SU-DHL-6 (cell line): ENCODE measurements around the gene ENOX1.

Source experiments
- H2AFZ ChIP-seq: fragments of 200-600 bp; sonication (generic); 2 replicates; pipeline ENCODE4 v1.6.1; 2014; ENCODE audit warnings: low read depth, mild to moderate bottlenecking, moderate library complexity, mixed read lengths, antibody characterized with exemption, low read length; ENCODE audit not compliant: severe bottlenecking
- H3F3A ChIP-seq: fragments of 200-600 bp; shearing (Covaris generic); 2 replicates; pipeline ENCODE4 v1.6.0; 2016; ENCODE audit warnings: antibody characterized with exemption, mild to moderate bottlenecking; ENCODE audit not compliant: insufficient read depth
- H3K27ac ChIP-seq: fragments of 200-600 bp; sonication (generic); 2 replicates; pipeline ENCODE4 v1.5.1; 2016; ENCODE audit warnings: low read depth, mild to moderate bottlenecking, low read length, moderate library complexity, mixed read lengths
- H3K27me3 ChIP-seq: fragments of 200-600 bp; sonication (generic), shearing (Covaris generic); 2 replicates; pipeline ENCODE4 v1.6.0; 2014; ENCODE audit warnings: mild to moderate bottlenecking, low read length
- H3K36me3 ChIP-seq: fragments of 200-600 bp; sonication (generic); 2 replicates; pipeline ENCODE4 v1.6.1; 2014; ENCODE audit warnings: mild to moderate bottlenecking, low read length, mixed read lengths
- H3K4me2 ChIP-seq: fragments of 300-600, 200-600 bp; shearing (Covaris generic), sonication (generic); 2 replicates; pipeline ENCODE4 v1.6.0; 2014; ENCODE audit warnings: low read length, low read depth, mild to moderate bottlenecking; ENCODE audit not compliant: poor library complexity, severe bottlenecking
- H3K4me3 ChIP-seq: fragments of 200-600 bp; sonication (generic); 2 replicates; pipeline ENCODE4 v1.5.1; 2014; ENCODE audit warnings: antibody characterized with exemption, low read length, mild to moderate bottlenecking, mixed read lengths; ENCODE audit not compliant: insufficient read depth, poor library complexity, severe bottlenecking
- H3K79me2 ChIP-seq: fragments of 200-600 bp; sonication (generic); 2 replicates; pipeline ENCODE4 v1.6.1; 2014; ENCODE audit warnings: mild to moderate bottlenecking, low read length, moderate library complexity; ENCODE audit not compliant: insufficient read depth
- H3K9ac ChIP-seq: fragments of 200-600 bp; sonication (generic); 2 replicates; pipeline ENCODE4 v1.7.0; 2014; ENCODE audit warnings: mild to moderate bottlenecking, low read length
- H3K9me2 ChIP-seq: fragments of 200-600 bp; sonication (generic); replicated peaks from 2 replicates; pipeline ENCODE4 v1.6.1; 2014; ENCODE audit warnings: low read length; ENCODE audit not compliant: insufficient read depth
- H3K9me3 ChIP-seq: fragments of 200-600 bp; sonication (generic); 2 replicates; pipeline ENCODE4 v1.6.1; 2014; ENCODE audit warnings: low read length, mixed read lengths; ENCODE audit not compliant: insufficient read depth
- H4K20me1 ChIP-seq: fragments of 200-600 bp; sonication (generic); 2 replicates; pipeline ENCODE4 v1.6.1; 2014; ENCODE audit warnings: low read depth, mild to moderate bottlenecking, antibody characterized with exemption, low read length, moderate library complexity, mixed read lengths
- CTCF ChIP-seq: fragments of 200-600 bp; sonication (generic); IDR thresholded peaks from one replicate; pipeline ENCODE4 v1.5.1; 2017; ENCODE audit warnings: antibody characterized with exemption, mild to moderate bottlenecking, low read length, moderate library complexity; ENCODE audit not compliant: insufficient read depth, poor library complexity, severe bottlenecking
- EZH2phosphoT487 ChIP-seq: fragments of 200-600 bp; sonication (generic), shearing (Covaris generic); conservative IDR thresholded peaks from 2 replicates; pipeline ENCODE4 v1.6.1; 2018; ENCODE audit warnings: mild to moderate bottlenecking, antibody characterized with exemption, low read length, moderate library complexity, mixed read lengths

The ENOX1 gene

GRCh38 chr13:43220873-43221595 is 565.7 kb downstream of the ENOX1 start:
- no peaks in the 10 kb centered on the region for H3K9me2 ChIP-seq
- no peak overlapping the region for H3K4me2 ChIP-seq
- H3K79me2 ChIP-seq, result no peaks in the 10 kb centered on the region
- no peak overlapping the region for H3K4me3 ChIP-seq
- H3K27me3 ChIP-seq, result no peaks in the 10 kb centered on the region
- no peaks in the 10 kb centered on the region for H3K9me3 ChIP-seq
- H3F3A ChIP-seq, result no peaks in the 10 kb centered on the region
- H2AFZ ChIP-seq, result no peak overlapping the region
- no peak overlapping the region for H3K9ac ChIP-seq
- no peaks in the 10 kb centered on the region for H4K20me1 ChIP-seq
- TF ChIP-seq EZH2phosphoT487 (no peak), CTCF (no peak)
- H3K27ac ChIP-seq, result no peak overlapping the region
- H3K36me3 ChIP-seq, result no peaks in the 10 kb centered on the region

GRCh38 chr13:43214124-43214523 is 572.6 kb downstream of the ENOX1 start:
- H3K9me3 ChIP-seq, result no peaks in the 10 kb centered on the region
- H3K79me2 ChIP-seq, result no peaks in the 10 kb centered on the region
- no peak overlapping the region for H3K4me3 ChIP-seq
- TF ChIP-seq EZH2phosphoT487 (no peak), CTCF (no peak)
- no peaks in the 10 kb centered on the region for H3F3A ChIP-seq
- no peaks in the 10 kb centered on the region for H4K20me1 ChIP-seq
- no peak overlapping the region for H2AFZ ChIP-seq
- no peaks in the 10 kb centered on the region for H3K36me3 ChIP-seq
- H3K27ac ChIP-seq, result no peak overlapping the region
- H3K9me2 ChIP-seq, result no peaks in the 10 kb centered on the region
- H3K9ac ChIP-seq, result no peak overlapping the region
- no peak overlapping the region for H3K4me2 ChIP-seq
- H3K27me3 ChIP-seq, result no peaks in the 10 kb centered on the region

GRCh38 chr13:43206838-43207237 is 579.9 kb downstream of the ENOX1 start:
- Histone ChIP-seq H3K9me3 (peaks cover 12% of the 10 kb centered on the region; the same call in 1 of the 2 replicates), H3K27ac (no peak overlapping the region), H4K20me1 (no peaks in the 10 kb centered on the region), H3F3A (no peaks in the 10 kb centered on the region), H3K27me3 (no peaks in the 10 kb centered on the region), H3K4me2 (no peak overlapping the region), H2AFZ (no peak overlapping the region), H3K36me3 (no peaks in the 10 kb centered on the region), H3K79me2 (no peaks in the 10 kb centered on the region), H3K4me3 (no peak overlapping the region), H3K9ac (no peak overlapping the region), H3K9me2 (no peaks in the 10 kb centered on the region)
- TF ChIP-seq CTCF (no peak), EZH2phosphoT487 (no peak)
